ENCODE data around the gene LRP1. TPM values are rescaled to one million over a fixed set of nuclear protein-coding genes. Genes with fewer than 3 reads are reported as not detected.
A peak's percentile ranks its signal among the peaks of the same experiment; 100 is the strongest.

LRP1 gene
- total and polyA plus RNA-seq, 2 experiments from 2014 or later, result 28.5 to 77.5 TPM

DNA sequence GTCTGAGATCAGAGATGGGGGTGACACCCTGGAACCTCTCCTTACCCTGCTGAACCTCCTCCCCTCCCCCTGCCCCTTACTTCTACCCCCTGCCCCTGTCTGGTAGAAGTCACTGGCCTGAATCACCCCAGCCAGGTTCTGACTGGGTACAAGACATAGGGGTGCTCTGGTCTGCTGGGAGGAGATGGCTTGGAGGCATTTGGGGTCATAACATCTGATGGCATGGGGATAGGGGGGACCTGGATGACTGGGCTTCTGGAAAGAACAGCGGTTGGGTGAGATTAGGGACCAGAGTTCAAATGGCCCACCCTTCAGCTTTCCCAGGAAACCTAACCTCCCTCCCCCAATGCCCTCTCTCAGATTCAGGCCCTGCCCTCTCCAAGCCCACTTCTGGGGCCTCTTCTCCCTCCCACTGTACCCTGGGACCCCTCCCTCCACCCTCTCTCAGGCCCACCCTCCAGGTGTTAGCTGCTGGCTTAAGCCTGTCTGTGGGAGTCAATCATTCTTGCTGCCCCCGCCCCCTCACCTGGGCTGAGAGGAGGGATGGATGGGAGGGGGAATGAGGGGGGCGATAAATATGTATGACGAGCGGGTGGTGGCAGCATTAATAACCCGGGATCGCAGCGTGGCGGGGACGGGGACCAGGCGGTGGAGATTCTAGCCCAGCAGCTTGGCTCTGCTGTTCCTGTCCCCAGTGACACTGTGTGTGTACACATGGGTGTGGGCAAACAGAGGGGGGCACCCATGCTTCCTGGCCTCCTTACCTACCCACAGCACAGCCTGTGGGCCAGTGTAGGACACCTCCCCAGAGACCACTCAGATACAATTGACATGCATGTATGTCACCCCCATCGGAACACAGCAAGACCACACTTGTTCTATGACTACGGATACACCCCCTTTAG is 94.3 kb downstream of the LRP1 start:
- Histone ChIP-seq H3K27me3 (peaks cover 100% of the 10 kb centered on the region), H3K27ac (no peak overlapping the region), H3K4me1 (ENCODE audit: low read depth) (peaks cover 3% of the 10 kb centered on the region), H3K4me3 (no peak overlapping the region), H3K36me3 (no peaks in the 10 kb centered on the region), H3K9me3 (ENCODE audit: low read depth) (no peaks in the 10 kb centered on the region)
- TF ChIP-seq, protein P1, sequence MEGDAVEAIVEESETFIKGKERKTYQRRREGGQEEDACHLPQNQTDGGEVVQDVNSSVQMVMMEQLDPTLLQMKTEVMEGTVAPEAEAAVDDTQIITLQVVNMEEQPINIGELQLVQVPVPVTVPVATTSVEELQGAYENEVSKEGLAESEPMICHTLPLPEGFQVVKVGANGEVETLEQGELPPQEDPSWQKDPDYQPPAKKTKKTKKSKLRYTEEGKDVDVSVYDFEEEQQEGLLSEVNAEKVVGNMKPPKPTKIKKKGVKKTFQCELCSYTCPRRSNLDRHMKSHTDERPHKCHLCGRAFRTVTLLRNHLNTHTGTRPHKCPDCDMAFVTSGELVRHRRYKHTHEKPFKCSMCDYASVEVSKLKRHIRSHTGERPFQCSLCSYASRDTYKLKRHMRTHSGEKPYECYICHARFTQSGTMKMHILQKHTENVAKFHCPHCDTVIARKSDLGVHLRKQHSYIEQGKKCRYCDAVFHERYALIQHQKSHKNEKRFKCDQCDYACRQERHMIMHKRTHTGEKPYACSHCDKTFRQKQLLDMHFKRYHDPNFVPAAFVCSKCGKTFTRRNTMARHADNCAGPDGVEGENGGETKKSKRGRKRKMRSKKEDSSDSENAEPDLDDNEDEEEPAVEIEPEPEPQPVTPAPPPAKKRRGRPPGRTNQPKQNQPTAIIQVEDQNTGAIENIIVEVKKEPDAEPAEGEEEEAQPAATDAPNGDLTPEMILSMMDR (IDR thresholded peaks at IDR 0.05; ENCODE audit: low read depth, low read length), result no peak
- DNase-seq (ENCODE audit: low read depth in 1 of 2, low spot score in 1 of 2), result no peak

- peaks cover 96% of the 10 kb centered on the region for H3K27me3 ChIP-seq
- no peaks in the 10 kb centered on the region for H3K9me3 ChIP-seq (ENCODE audit: low read depth)
- no peaks in the 10 kb centered on the region for H3K36me3 ChIP-seq
- no peak overlapping the region for H3K4me3 ChIP-seq
- TF ChIP-seq, protein P1 (IDR thresholded peaks at IDR 0.05; ENCODE audit: low read depth, low read length), result no peak
- DNase-seq (ENCODE audit: low read depth in 1 of 2, low spot score in 1 of 2), result no peak
- H3K4me1 ChIP-seq (ENCODE audit: low read depth), result peaks cover 6% of the 10 kb centered on the region
- H3K27ac ChIP-seq, result no peak overlapping the region
Observed at GRCh38 chr12:57223191-57224165, 95.2 kb downstream of the LRP1 start.

DNA sequence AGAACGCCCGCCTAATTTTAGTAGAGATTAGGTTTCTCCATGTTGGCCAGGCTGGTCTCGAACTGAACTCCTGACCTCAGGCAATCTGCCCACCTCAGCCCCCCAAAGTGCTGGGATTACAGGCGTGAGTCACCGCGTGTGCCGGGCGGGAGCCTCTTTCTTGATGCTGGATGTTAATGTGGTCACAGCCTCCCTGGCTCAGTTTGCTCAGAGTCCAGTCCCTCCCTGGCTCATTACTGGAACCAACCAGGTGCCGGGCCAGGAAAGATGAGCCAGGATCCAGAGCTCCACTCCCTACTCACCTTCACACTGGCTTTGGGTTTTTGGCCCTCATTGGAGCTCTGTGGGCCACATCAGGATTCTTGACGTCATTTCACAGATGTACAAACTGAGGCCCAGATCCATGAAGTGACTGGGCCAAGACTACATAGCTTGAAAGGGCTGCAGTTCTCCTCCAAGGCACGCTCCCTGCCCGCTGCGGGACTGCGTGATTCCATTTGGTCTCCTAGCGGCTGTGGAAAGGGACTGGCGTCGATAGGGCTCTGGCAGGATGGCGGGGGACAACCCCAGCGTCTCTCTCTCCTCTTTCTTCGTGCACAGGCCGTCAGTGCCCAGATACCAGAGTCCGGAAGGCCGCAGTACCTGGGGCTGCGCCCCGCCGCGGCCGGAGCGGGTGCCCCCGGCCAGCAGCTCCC is 96.1 kb downstream of the LRP1 start:
- H3K9me3 ChIP-seq (ENCODE audit: low read depth), result no peaks in the 10 kb centered on the region
- H3K4me1 ChIP-seq (ENCODE audit: low read depth), result peaks cover 6% of the 10 kb centered on the region
- DNase-seq (ENCODE audit: low read depth in 1 of 2, low spot score in 1 of 2), result no peak
- no peak overlapping the region for H3K27ac ChIP-seq
- H3K27me3 ChIP-seq, result peaks cover 87% of the 10 kb centered on the region
- no peaks in the 10 kb centered on the region for H3K36me3 ChIP-seq
- H3K4me3 ChIP-seq, result no peak overlapping the region
- TF ChIP-seq, protein P1 (IDR thresholded peaks at IDR 0.05; ENCODE audit: low read depth, low read length), result no peak

GRCh38 chr12:57224973-57225679 is 96.8 kb downstream of the LRP1 start:
- Histone ChIP-seq H3K9me3 (ENCODE audit: low read depth) (no peaks in the 10 kb centered on the region), H3K27me3 (peaks cover 80% of the 10 kb centered on the region), H3K4me3 (no peak overlapping the region), H3K27ac (no peak overlapping the region), H3K36me3 (no peaks in the 10 kb centered on the region), H3K4me1 (ENCODE audit: low read depth) (peaks cover 6% of the 10 kb centered on the region)
- TF ChIP-seq, protein P1 (IDR thresholded peaks at IDR 0.05; ENCODE audit: low read depth, low read length), result peak; percentile 65
- peak; percentile 52 to 59 for DNase-seq (ENCODE audit: low read depth in 1 of 2, low spot score in 1 of 2)

Data from cardiac muscle cell (in vitro differentiated cells and primary cell).